K562 (cell line): ENCODE measurements around the gene GPR157.

Experiments
- AFF4 ChIP-seq: sonication (generic); formaldehyde crosslinking; IDR thresholded peaks from 2 replicates; pipeline ENCODE4 v1.8.0; 2023; ENCODE audit warnings: mild to moderate bottlenecking, missing genetic modification reagents
- EP300 ChIP-seq: IDR thresholded peaks from 2 replicates; pipeline ENCODE4 v1.6.1; 2012; ENCODE audit warnings: low read length, improper control_type of control experiment
- GATAD2B ChIP-seq: fragments of 450-650 bp; IDR thresholded peaks from 2 replicates; pipeline ENCODE4 v1.6.1; 2017; ENCODE audit warnings: mild to moderate bottlenecking, borderline replicate concordance
- GTF2B ChIP-seq: IDR thresholded peaks from 2 replicates; pipeline ENCODE4 v1.6.1; 2011; ENCODE audit not compliant: insufficient read length; ENCODE audit errors: extremely low read depth
- MAZ ChIP-seq, 2 experiments: fragments of 450-650 bp in 1 of 2; sonication (generic) in 1 of 2; formaldehyde crosslinking; IDR thresholded peaks in 1 of 2; conservative IDR thresholded peaks in 1 of 2; 2 replicates each; pipeline versions ENCODE4 v1.4.0 to v1.5.0; 2020; ENCODE audit warnings: mild to moderate bottlenecking in 1 of 2, missing genetic modification reagents in 1 of 2
- MGA ChIP-seq: fragments of 450-650 bp; IDR thresholded peaks from 2 replicates; pipeline ENCODE4 v1.6.1; 2016; ENCODE audit warnings: mild to moderate bottlenecking, moderate library complexity
- SMAD3 ChIP-seq: fragments of 450-650 bp; formaldehyde crosslinking; conservative IDR thresholded peaks from 2 replicates; pipeline ENCODE4 v1.4.0; 2020; ENCODE audit warnings: mild to moderate bottlenecking

GRCh38 chr1:9128166-9128519 is 759 bp downstream of the GPR157 start:
- TF ChIP-seq SMAD3 (CRISPR knock-in tag) (no peak), EP300 (no peak), AFF4 (CRISPR knock-in tag) (no peak), MAZ (CRISPR knock-in tag; conservative IDR thresholded peaks at IDR 0.05 in 1 of 2, IDR thresholded peaks at IDR 0.05 in 1 of 2) (no peak), GATAD2B (no peak), GTF2B (no peak), MGA (no peak)
